Gastroesophageal sphincter (tissue), 4 donors: ENCODE data around the gene MSX1. TPM values are rescaled to one million over a fixed set of nuclear protein-coding genes. Genes with fewer than 3 reads are reported as not detected.

ENCODE experiments used
- ATAC-seq: fragments of 150-250 bp; one replicate; pipeline ENCODE4 v1.9.1; 2016; ENCODE audit warnings: mild to moderate bottlenecking, moderate library complexity
- H3K27ac ChIP-seq, 4 donors: fragments of 200-600 bp; sonication (generic) in 3 of 4; 1 replicate in 3 of 4; 2 replicates in 1 of 4; pipeline ENCODE4 v1.5.1; 2016 to 2019
- H3K27me3 ChIP-seq: fragments of 200-600 bp; sonication (generic); one replicate; pipeline ENCODE4 v1.5.1; 2019
- H3K36me3 ChIP-seq, 2 donors: fragments of 200-600 bp; sonication (generic); one replicate each; pipeline ENCODE4 v1.5.1; 2019; ENCODE audit warnings: control low read depth in 1 of 2
- H3K4me1 ChIP-seq, 3 donors: fragments of 200-600 bp; sonication (generic); 1 replicate in 2 of 3; 2 replicates in 1 of 3; pipeline ENCODE4 v1.5.1; 2016 to 2019; ENCODE audit warnings: control low read depth in 2 of 3
- H3K4me3 ChIP-seq, 2 donors: fragments of 200-600 bp; sonication (generic); one replicate each; pipeline ENCODE4 v1.5.1; 2019; ENCODE audit warnings: mild to moderate bottlenecking in 1 of 2, moderate library complexity in 1 of 2
- H3K9me3 ChIP-seq, 3 donors: fragments of 200-600 bp; sonication (generic); one replicate each; pipeline ENCODE4 v1.5.1; 2017 to 2019; ENCODE audit warnings: control low read depth in 2 of 3
- CTCF ChIP-seq, 4 experiments: fragments of 200-600 bp in 2 of 4; fragments of 450-650 bp in 2 of 4; sonication (generic) in 1 of 4; IDR thresholded peaks; one replicate each; pipeline ENCODE4 v1.5.1; 2017 to 2019; ENCODE audit warnings: antibody characterized with exemption in 4 of 4, mild to moderate bottlenecking in 2 of 4, moderate library complexity in 2 of 4
- EP300 ChIP-seq: sonication (generic); formaldehyde crosslinking; IDR thresholded peaks from one replicate; pipeline ENCODE4 v1.6.1; 2017; ENCODE audit warnings: antibody characterized with exemption, mild to moderate bottlenecking
- POLR2A ChIP-seq, 2 donors: fragments of 450-650 bp; IDR thresholded peaks; one replicate each; pipeline ENCODE4 v1.6.1; 2017; ENCODE audit warnings: antibody characterized with exemption in 2 of 2, mild to moderate bottlenecking in 2 of 2, moderate library complexity in 1 of 2
- POLR2AphosphoS5 ChIP-seq: sonication (generic); formaldehyde crosslinking; IDR thresholded peaks from one replicate; pipeline ENCODE4 v1.6.1; 2017; ENCODE audit warnings: antibody characterized with exemption
- WGBS, 2 donors: methylation state at CpG; one replicate each; pipeline ENCODE4 v1.1.5; 2018; ENCODE audit warnings: low coverage in 1 of 2; 5-methylcytosine and 5-hydroxymethylcytosine counted together
- total RNA-seq, 4 donors: library from RNA; depleted of rRNA; stranded (reverse); fragments of >200 nt; gene quantifications; one replicate each; pipeline ENCODE4 v1.1.0, GENCODE V29; 2016

Gene MSX1
- total RNA-seq, 4 donors from 2014 or later: 2.0 to 5.3 (median 2.4) TPM

GRCh38 chr4:4860600-4861389 is 1.3 kb downstream of the MSX1 start:
- Histone ChIP-seq H3K36me3 (peaks cover 0 to 10% of the 10 kb centered on the region in 2 donors), H3K4me3 (peak overlapping the region; percentile 30 to 72), H3K4me1 (peaks cover 0 to 75% (median 27%) of the 10 kb centered on the region in 3 donors), H3K27ac (peak overlapping the region in 2 of 4 donors; percentile 7 to 76), H3K9me3 (peaks cover 0 to 3% (median 0%) of the 10 kb centered on the region in 3 donors), H3K27me3 (peaks cover 100% of the 10 kb centered on the region)
- TF ChIP-seq POLR2A (IDR thresholded peaks at IDR 0.05): no peak
- TF ChIP-seq CTCF (IDR thresholded peaks at IDR 0.05): no peak
- no peak for TF ChIP-seq EP300
- TF ChIP-seq POLR2AphosphoS5: no peak
- WGBS, 2 donors: 9 to 10% methylated on average over 13 to 16 of the region's 39 CpGs
- ATAC-seq: no peak

- Histone ChIP-seq H3K4me3 (peak overlapping the region in 1 of 2 donors; percentile 72), H3K36me3 (peaks cover 0 to 10% of the 10 kb centered on the region in 2 donors), H3K4me1 (peaks cover 0 to 75% (median 32%) of the 10 kb centered on the region in 3 donors), H3K27me3 (peaks cover 100% of the 10 kb centered on the region), H3K9me3 (peaks cover 0 to 3% (median 0%) of the 10 kb centered on the region in 3 donors), H3K27ac (peak overlapping the region in 1 of 4 donors; percentile 76)
- WGBS, 2 donors: 13 to 29% methylated on average over 13 to 17 of the region's 21 CpGs
- TF ChIP-seq POLR2A (IDR thresholded peaks at IDR 0.05) (no peak), CTCF (IDR thresholded peaks at IDR 0.05) (no peak), POLR2AphosphoS5 (no peak), EP300 (no peak)
- ATAC-seq: no peak
These were observed 2.0 kb downstream of the MSX1 start for GRCh38 chr4:4861390-4862018.

- peaks cover 0 to 3% (median 0%) of the 10 kb centered on the region in 3 donors for H3K9me3 ChIP-seq
- no peak for TF ChIP-seq POLR2A (IDR thresholded peaks at IDR 0.05)
- no peak for TF ChIP-seq CTCF (IDR thresholded peaks at IDR 0.05)
- TF ChIP-seq EP300: no peak
- no peak for TF ChIP-seq POLR2AphosphoS5
- no peak overlapping the region for H3K4me3 ChIP-seq
- no peak for ATAC-seq
- peaks cover 0 to 75% (median 33%) of the 10 kb centered on the region in 3 donors for H3K4me1 ChIP-seq
- H3K27ac ChIP-seq: no peak overlapping the region
- H3K27me3 ChIP-seq: peaks cover 100% of the 10 kb centered on the region
- H3K36me3 ChIP-seq: peaks cover 0 to 10% of the 10 kb centered on the region in 2 donors
- 38 to 75% methylated on average over 10 to 12 of the region's 16 CpGs for WGBS, 2 donors
These were observed 2.6 kb downstream of the MSX1 start for GRCh38 chr4:4862071-4862551.

GRCh38 chr4:4862665-4863482 is 3.4 kb downstream of the MSX1 start:
- ATAC-seq: no peak
- WGBS, 2 donors: 42 to 45% methylated on average over 3 to 20 of the region's 51 CpGs
- H3K27ac ChIP-seq: no peak overlapping the region
- H3K9me3 ChIP-seq: no peaks in the 10 kb centered on the region
- H3K4me1 ChIP-seq: peaks cover 0 to 76% (median 37%) of the 10 kb centered on the region in 3 donors
- H3K36me3 ChIP-seq: peaks cover 0 to 10% of the 10 kb centered on the region in 2 donors
- H3K4me3 ChIP-seq: no peak overlapping the region
- H3K27me3 ChIP-seq: peaks cover 100% of the 10 kb centered on the region
- TF ChIP-seq POLR2A (IDR thresholded peaks at IDR 0.05) (no peak), CTCF (IDR thresholded peaks at IDR 0.05) (no peak), POLR2AphosphoS5 (no peak), EP300 (no peak)
